HG03575 (cell line): ENCODE measurements around the gene ARHGAP26.

ENCODE experiments used
- ATAC-seq: cut with Tn5 transposase; IDR thresholded peaks from one replicate; pipeline ENCODE4 v1.9.1; 2021; ENCODE audit not compliant: unreplicated experiment, insufficient number of reproducible peaks, low FRiP score; ENCODE audit errors: extremely low read depth

Gene ARHGAP26

DNA sequence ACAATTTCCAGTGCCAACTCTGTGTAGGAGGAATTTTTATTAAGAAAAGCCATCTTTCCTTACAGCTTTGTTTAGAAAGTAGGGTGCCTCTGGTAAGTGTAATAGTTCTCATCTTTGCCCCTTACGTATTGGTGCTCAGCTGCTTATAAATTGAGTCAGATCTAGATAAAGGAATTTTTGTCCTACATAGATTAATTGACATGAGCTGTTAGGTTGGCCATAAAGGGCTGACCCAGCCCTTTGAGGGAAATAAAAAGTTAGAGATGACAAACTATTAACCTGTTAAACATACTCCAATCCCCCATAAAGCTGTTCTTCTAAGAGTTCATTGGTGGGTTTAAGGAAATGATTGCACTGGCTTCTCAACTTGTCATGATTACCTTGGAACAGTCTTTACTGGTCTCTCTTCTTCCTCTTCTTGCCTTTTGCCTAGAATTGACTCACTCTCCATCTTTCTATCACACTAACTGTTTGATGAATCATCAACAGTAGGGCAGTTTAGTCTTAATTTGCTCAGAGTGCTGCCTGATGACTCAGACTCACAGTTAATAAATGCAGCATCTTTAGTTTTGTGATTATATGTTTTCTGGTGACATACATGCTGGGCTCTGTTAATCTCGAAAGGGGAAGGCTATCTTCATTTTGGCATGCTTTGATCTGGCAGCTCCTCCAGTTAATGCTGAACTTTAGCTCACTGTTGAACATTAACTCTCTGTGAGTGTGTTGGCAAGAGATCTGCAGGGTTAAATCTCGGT lies 51.7 kb downstream of the ARHGAP26 start:
- ATAC-seq, result peak; percentile 68

DNA sequence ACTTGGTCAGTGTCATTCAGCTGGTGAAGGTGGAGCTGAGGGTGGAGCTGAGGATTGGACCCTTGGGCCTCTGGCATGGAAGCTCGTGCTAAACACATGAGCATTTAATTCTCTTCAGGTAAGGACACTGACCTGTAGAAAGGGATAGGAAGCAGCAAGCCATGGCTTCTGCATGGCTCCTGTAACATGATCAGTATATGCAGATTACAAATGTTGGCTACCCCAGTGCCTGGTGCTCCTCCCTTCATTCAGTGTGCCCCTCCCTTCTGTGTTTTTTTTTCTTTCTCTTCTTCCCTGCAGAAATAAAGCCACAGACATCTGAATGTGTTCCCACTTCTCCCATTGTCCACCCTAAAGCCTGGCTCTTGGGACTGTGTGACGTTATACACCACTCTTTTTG lies 52.9 kb downstream of the ARHGAP26 start:
- no peak for ATAC-seq

DNA sequence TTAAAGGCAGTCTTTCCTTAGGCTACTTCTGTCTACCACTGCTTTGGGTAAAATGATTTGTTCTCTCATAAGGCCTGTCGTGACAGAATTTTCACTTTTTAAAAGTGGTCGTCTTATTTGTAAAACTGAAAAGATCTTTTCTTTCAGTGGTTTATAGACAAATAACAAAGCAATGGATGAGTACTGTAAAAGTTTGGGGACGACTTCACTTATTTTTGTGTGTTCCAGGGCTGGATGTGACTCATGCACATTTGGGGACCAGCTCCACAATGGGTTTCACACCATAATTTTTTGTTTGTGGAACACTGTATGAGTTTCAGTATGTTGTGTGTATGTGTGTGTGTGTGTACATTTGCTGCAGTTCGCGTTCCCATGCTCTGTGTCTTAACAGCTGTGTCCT lies 53.6 kb downstream of the ARHGAP26 start:
- no peak for ATAC-seq

DNA sequence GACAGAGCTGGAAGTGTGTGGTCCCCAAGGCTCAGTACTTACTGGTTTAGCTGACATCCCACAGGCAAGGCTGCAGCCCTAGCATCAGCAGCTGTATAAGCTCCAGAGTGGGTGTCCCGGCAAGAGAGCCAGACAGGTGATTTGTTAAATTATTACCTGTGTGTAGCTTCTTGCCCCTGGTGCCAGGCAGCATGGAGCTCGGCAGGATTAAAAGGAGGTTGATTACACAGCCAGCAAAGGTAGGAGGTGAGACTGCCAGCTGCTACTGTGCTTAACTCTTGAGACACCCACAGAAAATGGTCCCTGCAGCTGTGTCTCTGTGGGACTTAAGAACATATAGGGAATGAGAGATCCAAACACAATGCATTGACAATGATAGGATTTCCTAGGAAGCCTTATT lies 54.2 kb downstream of the ARHGAP26 start:
- ATAC-seq, result no peak

DNA sequence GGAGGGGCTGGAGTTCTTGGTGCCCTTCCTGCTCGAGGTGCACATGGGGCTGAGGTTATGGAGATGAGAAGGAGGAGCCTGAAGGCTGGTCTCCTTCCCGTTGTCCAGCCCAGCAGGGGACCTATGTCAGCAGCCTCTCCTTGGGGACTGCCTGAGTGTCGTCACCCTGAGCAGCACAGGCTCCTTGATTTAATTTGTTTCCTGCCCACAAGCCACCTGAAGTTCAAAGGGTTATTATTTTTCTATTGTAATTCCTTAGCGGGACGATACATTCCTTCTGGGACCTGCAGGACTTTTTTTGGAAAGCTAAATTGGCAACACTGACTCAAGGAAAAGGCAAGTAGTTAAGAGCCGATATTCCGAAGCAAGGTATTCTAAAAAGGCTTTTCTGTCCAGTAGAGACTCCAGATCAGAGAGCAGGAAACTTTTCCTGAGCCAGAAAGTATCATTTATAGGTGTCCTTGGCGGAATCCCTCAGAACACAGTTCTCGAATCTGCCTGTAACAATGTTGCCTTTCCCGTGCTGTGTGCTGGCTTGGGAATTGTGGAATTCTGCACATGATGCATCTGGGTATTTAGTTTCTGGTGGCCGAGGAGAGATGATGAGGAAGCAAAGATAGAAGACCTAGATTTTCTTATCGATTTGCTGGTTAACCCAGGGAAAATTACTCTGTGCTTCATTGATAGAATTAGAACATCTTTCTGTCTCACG lies 55.4 kb downstream of the ARHGAP26 start:
- ATAC-seq, result no peak

DNA sequence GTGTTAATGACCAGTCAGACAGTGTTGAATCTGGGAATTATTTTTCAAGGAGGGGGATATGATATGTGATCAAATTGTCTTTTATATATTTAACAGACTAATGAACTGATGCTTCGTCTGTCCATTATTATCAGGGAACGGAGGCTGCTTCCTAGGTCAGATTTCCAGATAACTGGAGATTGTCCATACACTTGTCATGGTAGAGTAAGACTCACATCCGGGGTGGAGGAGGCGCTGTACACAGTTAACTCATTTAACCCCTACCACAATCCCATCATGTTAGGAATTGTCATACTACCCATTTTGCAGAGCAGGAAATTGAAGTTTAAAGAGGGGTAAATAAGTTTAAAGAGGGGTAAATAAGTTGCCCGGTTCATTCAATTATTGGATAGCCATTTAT lies 55.9 kb downstream of the ARHGAP26 start:
- ATAC-seq, result no peak

DNA sequence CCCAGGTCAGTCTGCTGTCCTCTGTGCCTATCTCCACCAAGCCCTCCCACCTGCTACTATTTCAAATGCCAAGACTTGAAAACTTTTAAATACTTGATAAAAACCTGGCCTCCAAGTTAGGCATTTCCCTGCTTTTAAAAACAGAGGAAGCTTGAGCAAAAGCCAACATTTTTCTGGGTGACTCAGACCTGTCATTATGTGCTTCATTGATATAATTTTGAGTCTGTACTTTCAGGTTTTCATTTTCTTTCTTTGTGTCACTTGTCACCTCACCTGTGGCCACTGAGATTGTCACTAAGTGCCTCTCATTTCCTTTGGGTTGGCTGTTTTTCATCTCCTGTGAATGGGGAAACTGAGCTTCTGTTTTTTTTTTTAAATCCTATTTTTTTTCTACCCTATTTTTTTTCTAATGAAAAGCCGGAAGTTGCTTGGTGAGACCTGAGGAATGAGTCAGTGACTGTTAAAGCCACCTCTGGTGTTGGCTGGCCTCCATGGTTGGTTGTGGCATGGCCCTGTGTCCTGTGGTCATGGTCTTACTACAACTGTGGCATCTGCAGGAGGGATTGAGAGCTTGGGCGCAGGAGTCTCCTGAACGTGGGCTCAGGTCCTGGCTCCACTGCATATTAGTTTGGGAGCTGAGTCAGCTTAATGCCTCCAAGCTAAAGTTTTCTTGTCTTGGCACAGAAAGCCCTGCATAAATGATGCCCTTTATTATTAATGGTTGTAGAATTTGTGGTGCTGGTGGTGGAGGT lies 56.7 kb downstream of the ARHGAP26 start:
- ATAC-seq, result no peak

DNA sequence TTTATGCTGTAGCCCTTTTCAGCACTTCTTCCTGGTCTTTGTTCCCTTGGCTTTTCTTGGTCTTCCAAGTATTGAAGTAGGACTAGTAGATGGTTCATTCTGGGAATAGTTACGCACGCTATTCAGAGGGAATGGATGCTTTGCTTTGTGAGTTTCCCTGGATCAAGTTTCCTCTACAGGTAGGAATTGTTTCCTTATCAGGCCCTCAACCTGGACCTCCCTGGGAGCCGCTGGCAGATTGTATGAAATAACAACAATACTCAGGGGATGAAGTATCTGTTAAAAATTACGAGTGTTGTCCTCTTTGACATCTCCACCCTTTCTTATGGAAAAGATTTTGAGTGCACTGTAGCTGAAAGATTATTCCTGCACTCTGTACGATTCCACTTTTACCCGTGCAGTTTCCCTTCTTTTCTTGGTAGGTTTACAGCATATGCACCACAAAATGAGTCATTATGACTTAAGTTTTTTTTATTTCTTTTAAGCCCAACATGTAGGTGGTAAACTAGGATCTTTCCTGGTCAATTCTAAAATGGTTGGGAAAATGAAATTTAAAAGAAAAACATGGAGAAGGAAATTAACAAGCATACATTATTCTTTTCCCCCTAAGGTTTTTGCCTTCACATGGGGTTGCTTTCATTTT lies 57.9 kb downstream of the ARHGAP26 start:
- no peak for ATAC-seq

DNA sequence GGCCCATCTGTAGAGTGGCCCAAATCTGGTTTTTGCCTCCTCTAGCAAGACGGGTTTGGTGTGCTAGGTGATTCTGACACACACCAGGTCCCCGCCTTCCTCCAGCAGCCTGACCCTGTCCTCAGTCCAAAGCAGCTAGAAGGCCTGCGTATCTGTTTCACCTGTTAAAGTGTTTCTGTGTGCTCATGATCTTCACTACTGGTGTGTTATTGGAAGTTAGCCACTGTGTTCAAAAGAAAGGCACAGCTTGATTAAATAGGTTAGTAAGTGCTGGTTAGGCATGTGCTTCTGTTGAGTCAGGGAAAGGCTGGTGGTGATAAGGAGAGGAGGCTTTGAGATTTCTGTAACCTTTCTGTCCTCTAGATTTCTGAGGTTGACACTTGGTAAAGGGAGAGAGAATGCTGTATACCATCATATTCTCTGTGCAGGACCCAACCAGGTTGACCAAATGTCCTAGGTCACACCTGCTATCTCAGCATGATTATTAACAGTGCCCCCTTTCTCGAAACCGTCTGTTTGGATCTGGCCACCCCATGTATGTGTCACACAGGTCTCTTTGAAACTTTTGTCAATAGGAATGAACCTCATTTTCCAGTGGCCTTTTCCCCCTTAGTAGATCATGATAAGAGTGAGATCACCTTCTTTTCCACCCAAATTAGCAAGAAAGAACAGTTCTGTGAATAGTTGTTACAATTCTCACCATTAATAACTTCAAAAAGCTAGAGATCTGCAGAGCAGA lies 58.8 kb downstream of the ARHGAP26 start:
- no peak for ATAC-seq

DNA sequence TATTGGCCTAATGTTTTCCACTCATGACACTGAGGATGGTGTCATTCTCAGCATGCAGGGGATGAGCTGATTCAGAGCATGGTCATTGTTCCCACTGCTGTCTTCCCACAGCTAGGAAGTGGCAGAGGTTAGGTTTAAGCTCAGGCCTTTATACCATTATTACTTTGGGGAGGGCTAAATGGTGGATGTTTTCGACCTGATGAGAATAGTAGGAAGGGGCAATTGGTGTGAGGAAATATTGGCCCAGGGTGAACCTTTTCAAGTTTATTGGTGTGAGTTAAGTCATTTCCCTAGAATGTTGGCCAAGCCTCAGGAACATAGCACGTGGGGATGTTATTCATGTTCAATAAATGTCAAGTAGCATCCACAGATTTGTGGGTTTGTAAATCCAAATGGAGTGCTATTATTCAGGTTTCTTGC lies 59.6 kb downstream of the ARHGAP26 start:
- ATAC-seq, result no peak

DNA sequence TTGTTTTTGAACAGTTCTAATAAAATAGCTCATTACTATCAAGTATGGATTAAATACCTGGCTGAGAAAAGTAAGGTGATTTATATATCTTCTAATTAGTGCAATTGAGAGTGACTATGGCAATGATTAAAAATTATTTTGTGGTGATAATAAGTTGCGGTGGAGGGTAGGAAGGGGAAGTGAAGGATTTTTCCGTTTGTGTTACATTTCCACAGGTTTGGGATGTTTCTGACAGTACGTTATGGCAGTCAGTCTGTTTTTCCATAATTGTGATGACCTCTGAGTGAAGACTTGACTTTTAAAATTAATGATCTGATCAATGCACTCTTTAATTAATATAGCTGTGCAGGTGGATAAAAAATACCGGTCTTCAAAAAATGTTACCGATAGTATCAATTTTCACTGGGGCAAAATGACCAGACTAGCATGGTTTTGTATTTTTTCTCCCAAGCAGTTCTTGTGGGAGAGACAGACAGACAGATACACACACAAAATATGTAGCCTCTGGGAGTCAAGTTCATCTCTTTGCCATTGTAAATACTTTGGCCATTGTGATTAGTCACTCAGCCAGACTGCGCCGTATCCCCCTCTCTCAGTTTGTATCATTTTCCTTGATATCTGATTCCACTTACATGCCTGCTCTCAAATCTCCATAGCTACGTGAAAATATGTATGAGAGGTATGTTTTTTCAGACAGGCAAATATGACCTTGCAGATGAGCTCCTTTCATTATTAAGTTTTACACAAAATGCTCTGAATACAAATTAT lies 60.2 kb downstream of the ARHGAP26 start:
- no peak for ATAC-seq

DNA sequence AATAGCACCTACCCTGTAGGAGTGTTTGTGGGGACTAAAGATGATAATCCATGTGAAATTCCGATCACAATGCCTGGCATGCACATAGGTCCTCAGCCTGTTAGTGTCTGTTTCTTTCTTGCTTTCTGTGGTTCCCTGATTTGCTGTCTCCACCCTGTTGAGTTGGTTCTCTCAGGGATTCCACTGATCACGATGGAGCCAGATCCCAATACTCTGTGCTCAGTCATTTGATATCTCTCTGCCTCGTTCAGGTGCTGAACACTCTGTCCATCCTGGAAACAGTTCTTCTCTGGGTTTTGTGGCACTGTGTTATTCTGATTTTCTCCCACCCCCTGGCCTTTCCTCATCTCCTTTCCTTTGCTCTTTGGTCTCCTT lies 60.8 kb downstream of the ARHGAP26 start:
- no peak for ATAC-seq

DNA sequence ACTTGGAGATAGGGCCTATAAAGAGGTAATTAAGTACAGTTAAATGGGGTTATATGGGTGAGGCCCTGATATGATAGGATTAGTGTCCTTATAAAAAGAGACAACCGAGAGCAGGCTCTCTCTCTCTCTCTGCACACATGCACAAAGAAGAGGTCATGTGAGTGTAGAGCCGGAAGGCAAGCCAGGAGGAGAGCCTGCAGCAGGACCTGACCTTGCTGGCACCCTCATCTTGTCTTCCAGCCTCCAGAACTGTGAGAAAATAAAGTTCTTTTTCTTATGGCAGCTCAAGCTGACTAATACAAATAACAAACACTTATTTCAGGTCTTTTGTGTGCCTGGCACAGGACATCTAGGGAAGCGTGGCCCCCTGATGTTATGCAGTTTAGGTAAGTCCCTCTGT lies 62.1 kb downstream of the ARHGAP26 start:
- no peak for ATAC-seq

DNA sequence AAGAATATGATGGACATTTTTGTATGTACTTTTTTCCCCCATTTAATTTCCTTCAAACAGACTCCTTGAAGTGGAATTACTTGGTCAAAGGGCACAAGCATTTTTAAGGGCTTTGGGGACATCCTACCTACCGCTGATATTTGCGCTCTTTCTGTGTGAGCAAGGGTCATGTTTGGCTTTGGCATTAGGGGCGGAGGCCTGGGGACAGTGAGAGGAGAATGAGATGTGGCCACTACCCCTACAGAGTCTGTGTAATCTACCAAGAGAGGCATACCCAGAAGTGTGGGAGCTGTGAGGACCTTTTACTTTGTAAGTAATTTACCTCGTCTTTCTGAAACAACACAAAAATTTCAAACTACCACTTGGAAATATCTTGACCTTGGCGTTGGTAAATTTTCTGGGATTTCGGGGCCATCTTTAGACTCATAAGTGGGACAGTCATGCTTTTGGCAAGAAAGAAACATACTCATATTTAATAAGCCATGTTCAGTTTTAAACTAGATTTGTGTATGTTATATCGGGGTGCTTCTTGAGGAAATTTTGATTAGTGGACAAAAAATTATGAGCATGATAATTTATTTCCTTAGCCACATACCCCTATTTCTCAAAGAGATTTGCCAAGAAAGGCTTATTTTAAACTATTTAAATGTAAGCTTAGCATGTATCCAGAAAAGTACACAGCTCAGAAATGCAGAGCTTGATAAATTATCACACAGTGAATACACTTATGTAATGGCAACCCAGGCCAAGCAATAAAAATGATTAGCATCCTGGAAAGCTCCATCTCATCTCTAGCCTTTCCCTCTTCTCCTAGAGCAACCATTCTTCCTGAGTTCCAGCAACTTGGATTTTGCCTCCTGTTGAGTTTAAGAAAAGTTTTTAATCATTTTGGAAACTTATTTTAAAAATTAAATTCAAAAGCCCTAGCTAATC lies 63.6 kb downstream of the ARHGAP26 start:
- no peak for ATAC-seq

DNA sequence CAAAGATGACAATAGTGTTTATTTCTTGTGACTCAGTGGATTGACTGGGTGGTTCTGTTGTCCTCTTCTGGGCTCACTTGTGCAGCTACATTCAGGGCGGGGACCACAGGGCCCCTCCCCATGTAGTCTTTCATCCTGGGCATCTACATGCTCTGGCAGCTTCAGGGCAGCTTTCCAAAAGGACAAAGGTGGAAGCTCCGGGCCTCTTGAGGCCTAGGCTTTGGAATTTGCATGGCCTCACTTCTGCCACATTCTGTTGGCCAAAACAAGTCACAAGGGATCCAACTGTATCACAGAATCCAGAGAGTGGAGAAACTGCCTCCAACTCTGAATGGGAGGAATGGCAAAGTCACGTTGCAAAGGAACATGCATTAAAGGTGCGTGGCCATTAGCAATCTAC lies 64.3 kb downstream of the ARHGAP26 start:
- no peak for ATAC-seq

DNA sequence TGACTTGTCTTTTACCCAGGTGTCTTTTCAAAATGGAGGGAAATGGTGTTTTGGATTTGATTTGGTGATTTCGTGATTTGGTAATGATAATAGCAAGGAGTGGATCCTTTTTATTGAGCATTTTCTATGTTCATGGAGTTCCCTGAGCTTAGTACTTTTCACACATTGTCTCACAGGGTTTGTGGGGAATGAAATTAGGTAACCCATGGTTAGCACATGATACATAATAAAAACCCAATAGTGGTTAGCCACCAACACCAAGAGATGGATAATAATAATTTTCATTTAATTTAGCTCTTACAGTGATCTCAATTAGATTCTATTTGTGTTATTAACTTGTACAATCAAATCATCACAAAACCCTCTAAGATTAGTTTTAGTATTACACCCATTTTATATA lies 65.4 kb downstream of the ARHGAP26 start:
- ATAC-seq, result no peak

DNA sequence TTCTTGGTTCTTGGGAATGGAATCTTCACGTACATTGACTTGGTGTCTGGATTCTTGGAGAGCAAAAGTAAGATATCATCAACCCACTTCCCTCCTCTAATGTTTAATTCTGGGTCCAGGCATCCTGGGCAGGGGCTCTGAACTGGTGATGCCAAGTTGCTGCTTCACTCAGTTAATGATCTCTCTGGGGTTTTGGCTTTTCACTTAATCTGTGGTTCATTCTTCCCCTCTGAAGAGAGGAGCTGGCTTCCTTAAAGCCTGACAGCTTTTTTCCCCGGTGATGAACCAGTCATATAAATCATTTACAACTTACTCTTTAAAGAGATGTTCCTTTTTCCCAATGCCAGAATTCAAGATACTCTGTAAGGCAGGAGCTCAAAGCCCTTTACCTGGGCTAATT lies 65.9 kb downstream of the ARHGAP26 start:
- no peak for ATAC-seq
